Activated CD4-positive, alpha-beta T cell treated with anti-CD3 and anti-CD28 coated beads for 36 hours (primary cell): ENCODE data around the gene NWD2. TPM values are rescaled to one million over a fixed set of nuclear protein-coding genes. Genes with fewer than 3 reads are reported as not detected.

Experiments used
- ATAC-seq: fragments of 200-7000 bp; cut with Tn5 transposase; one replicate; pipeline ENCODE4 v1.10.0; 2021; ENCODE audit warnings: mild to moderate bottlenecking, moderate library complexity
- CTCF ChIA-PET: fragments of 350-600 bp; sonication (Branson Sonifier 250); formaldehyde crosslinking; loops from one replicate; lab custom pipeline; 2021; ENCODE audit warnings: antibody characterized with exemption; lab: Charles Lee
- POLR2A ChIA-PET: fragments of 350-600 bp; sonication (Branson Sonifier 250); formaldehyde crosslinking; loops from one replicate; lab custom pipeline; 2021; ENCODE audit warnings: antibody characterized with exemption, inconsistent platforms; lab: Charles Lee
- DNase-seq: peaks from one replicate; pipeline ENCODE4 v3.0.0-alpha.2; 2020
- H3K27ac Mint-ChIP-seq: one replicate; pipeline ENCODE4 v1.8.0; 2021; ENCODE audit warnings: mixed read lengths
- H3K27me3 Mint-ChIP-seq: one replicate; pipeline ENCODE4 v1.8.0; 2021; ENCODE audit warnings: mixed read lengths
- H3K36me3 Mint-ChIP-seq: one replicate; pipeline ENCODE4 v1.8.0; 2021; ENCODE audit warnings: low read depth, mixed read lengths
- H3K4me1 Mint-ChIP-seq: one replicate; pipeline ENCODE4 v1.8.0; 2021; ENCODE audit warnings: mixed read lengths
- H3K4me3 Mint-ChIP-seq: one replicate; pipeline ENCODE4 v1.8.0; 2021; ENCODE audit warnings: mild to moderate bottlenecking, moderate library complexity, mixed read lengths
- H3K9me3 Mint-ChIP-seq: one replicate; pipeline ENCODE4 v1.8.0; 2021; ENCODE audit warnings: low read depth, mixed read lengths
- intact Hi-C, 2 experiments: fragments of 100-400 bp; cut with DNase I in 1 of 2; cut with micrococcal nuclease in 1 of 2; formaldehyde crosslinking; loops; one replicate each; pipeline versions ENCODE4 v1.14.2 to v1.15.1; 2022 to 2024; cut with DNase I, micrococcal nuclease
- total RNA-seq, 2 experiments: library from RNA; stranded (reverse); gene quantifications; one replicate each; pipeline ENCODE4 v1.2.3, GENCODE V29; 2021

The NWD2 gene
- total RNA-seq, 2 experiments from 2014 or later = not detected

DNA sequence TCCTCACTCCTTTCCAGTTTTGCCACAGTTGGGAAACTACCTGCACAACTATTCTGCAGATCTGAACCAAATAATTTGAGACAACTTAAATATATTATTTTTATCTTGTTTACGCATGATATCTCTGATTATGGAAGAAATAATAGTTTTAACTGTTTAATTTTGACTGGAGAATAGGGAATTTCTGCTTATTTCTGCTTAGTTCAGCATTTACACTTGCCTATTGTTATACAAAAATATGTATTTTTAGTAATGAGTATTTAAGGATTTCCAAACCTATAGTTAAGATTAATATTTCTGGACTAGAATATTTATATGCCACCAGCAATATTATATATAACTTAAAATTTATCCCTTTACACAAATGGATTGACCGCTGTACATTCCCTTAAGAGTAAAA, 125.5 kb downstream of the NWD2 start:
- H3K9me3 Mint-ChIP-seq = no peaks in the 10 kb centered on the region
- intact Hi-C loops = no loop called here
- ATAC-seq (no peak), DNase-seq (no peak)
- H3K36me3 Mint-ChIP-seq = no peaks in the 10 kb centered on the region
- H3K4me1 Mint-ChIP-seq = no peaks in the 10 kb centered on the region
- ChIA-PET POLR2A (no interaction called here), CTCF (interaction anchor here (0.7 kb wide), 1 partner anchor 197 kb away, joined by 3 read pairs; no protein-coding TSS in a partner anchor)
- no peak overlapping the region for H3K27ac Mint-ChIP-seq
- H3K27me3 Mint-ChIP-seq = peaks cover 11% of the 10 kb centered on the region
- no peak overlapping the region for H3K4me3 Mint-ChIP-seq

DNA sequence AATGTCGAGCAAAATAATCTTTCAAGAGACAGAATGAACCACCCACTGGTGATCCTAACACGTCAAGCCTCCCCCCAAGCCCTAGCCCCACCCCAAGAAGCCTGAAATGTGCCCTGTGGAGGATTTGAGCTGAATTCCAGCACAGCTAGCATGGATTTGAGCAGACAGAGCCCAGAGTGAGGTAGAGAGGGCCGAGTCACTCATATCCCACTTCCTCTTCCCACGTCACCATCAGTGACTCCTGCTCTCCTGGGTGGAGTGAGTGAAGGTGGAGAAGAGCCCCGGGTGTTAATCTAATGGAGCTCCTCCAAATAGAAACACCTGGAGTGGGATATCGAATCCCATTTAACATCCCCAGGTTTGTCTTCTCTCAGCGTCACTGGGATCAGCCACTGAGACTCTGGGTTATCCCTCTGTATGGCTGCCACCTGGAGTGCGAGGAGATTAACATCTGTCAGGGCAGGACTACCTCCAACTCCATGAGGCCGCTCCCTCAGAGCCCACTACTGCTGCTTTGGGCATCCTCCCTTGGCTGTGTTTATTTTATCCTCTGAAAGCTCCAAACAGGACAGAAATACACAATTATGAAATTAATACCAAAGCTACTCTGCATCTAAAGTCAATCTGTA, 136.6 kb downstream of the NWD2 start:
- H3K4me1 Mint-ChIP-seq = no peaks in the 10 kb centered on the region
- POLR2A ChIA-PET = no interaction called here
- peaks cover 9% of the 10 kb centered on the region for H3K27me3 Mint-ChIP-seq
- no peak for DNase-seq
- H3K36me3 Mint-ChIP-seq = no peaks in the 10 kb centered on the region
- no peak overlapping the region for H3K27ac Mint-ChIP-seq
- no peak overlapping the region for H3K4me3 Mint-ChIP-seq
- no peaks in the 10 kb centered on the region for H3K9me3 Mint-ChIP-seq
- intact Hi-C loops = loop anchor here (10.0 kb wide), 2 partner anchors 316 to 1026 kb away; no protein-coding TSS in a partner anchor
- CTCF ChIA-PET = interaction anchor here (0.6 to 1.3 kb wide), 6 partner anchors 13 to 598 kb away, joined by 3 to 5 read pairs (median 4); no protein-coding TSS in a partner anchor
- ATAC-seq = no peak

DNA sequence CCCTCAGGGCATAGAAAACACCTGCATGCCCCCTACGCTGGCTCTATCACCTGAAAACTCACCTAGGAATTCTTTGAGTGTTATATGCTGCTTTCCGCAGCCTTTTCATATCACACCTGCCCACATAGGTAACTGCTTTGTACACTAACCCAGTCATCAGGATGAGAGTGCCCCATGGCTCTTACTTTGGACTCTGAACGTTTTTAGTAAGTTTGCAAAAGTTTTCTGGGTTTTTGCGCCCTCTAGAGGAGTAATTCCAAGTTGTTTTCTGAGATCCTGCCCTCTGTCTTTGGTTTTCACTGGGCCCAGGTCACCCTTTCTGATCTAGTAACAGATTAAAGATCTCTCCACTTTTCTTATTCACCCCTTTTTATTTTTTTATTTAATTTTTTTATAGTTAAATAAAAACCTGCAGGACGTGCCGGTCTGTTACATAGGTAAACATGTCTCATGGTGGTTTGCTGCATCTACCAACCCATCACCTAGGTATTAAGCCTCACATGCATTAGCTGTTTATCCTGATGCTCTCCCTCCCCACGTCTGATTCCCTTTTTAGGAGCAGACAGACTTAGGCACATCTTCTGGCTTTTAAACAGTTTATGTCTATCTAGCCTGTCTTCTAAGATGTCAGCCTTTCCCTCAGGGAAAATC, 139.2 kb downstream of the NWD2 start:
- ATAC-seq (no peak), DNase-seq (peak; percentile 16)
- Mint-ChIP-seq H3K27ac (no peak overlapping the region), H3K27me3 (peaks cover 5% of the 10 kb centered on the region), H3K4me1 (no peaks in the 10 kb centered on the region), H3K36me3 (no peaks in the 10 kb centered on the region), H3K4me3 (no peak overlapping the region), H3K9me3 (no peaks in the 10 kb centered on the region)
- CTCF ChIA-PET = interaction anchor here (0.7 to 1.5 kb wide), 3 partner anchors 17 to 91 kb away, joined by 3 to 4 read pairs (median 3); no protein-coding TSS in a partner anchor
- POLR2A ChIA-PET = no interaction called here
- intact Hi-C loops = loop anchor here (10.0 kb wide), 2 partner anchors 319 to 1029 kb away; no protein-coding TSS in a partner anchor

DNA sequence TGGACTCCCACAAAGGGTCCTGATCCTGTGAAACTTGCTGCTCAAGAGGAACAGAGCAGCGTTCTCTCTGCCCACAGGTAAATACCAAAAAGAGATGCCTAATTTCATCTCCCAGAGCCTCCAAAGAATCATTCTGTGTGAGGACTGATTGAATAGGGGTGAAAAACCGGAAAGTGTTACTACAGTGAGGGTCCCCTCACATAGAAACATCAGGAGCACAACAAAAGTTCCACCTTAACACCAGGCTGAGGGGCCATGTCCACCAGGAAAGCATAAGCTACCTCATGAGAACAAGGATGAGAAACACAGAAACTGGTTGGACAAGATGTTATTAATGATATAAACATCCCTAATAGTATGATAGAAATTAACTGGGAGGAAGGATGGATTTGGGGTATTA, 140.9 kb downstream of the NWD2 start:
- POLR2A ChIA-PET = no interaction called here
- peaks cover 3% of the 10 kb centered on the region for H3K27me3 Mint-ChIP-seq
- intact Hi-C loops = loop anchor here (10.0 kb wide), 2 partner anchors 321 to 1031 kb away; no protein-coding TSS in a partner anchor
- H3K4me1 Mint-ChIP-seq = no peaks in the 10 kb centered on the region
- ATAC-seq (no peak), DNase-seq (no peak)
- H3K36me3 Mint-ChIP-seq = no peaks in the 10 kb centered on the region
- no peak overlapping the region for H3K4me3 Mint-ChIP-seq
- no peaks in the 10 kb centered on the region for H3K9me3 Mint-ChIP-seq
- CTCF ChIA-PET = interaction anchor here (0.6 to 1.4 kb wide), 3 partner anchors 50 to 983 kb away, joined by 3 to 4 read pairs (median 4); no protein-coding TSS in a partner anchor
- H3K27ac Mint-ChIP-seq = no peak overlapping the region

DNA sequence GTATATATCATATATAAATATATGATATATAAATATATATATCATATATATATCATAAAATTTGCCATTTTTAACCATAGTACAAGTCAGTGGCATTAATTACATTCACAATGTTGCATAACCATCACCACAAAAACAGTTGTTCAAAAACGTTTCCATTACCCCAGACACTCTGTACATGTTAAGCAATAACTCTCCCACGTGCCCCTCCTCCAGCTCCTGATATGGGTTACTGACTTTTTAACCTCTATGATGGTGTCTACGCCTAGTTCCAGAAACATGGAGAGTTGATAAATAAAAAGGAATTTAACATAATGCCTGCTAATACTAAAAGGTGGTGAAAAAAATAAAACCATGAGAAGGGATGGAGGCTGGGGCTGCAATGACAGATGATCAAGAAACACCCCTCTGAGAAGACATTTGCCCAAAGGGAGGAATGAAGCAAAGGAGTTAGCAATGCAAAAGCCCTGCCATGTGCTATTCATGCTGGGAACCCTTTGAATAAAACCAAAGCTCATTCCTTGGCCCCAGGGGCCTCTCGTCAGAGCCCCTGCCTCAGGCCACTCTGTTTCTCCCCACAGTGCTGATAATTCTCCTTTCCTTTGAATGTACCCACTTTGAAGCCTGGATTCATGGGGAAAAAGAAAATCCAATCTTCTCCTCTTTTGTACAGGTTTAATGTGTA, 144.3 kb downstream of the NWD2 start:
- ATAC-seq = no peak
- no peaks in the 10 kb centered on the region for H3K36me3 Mint-ChIP-seq
- H3K4me3 Mint-ChIP-seq = no peak overlapping the region
- intact Hi-C loops = loop anchor here (10.0 kb wide), 2 partner anchors 324 to 1034 kb away; no protein-coding TSS in a partner anchor
- POLR2A ChIA-PET = no interaction called here
- no peak overlapping the region for H3K27ac Mint-ChIP-seq
- no peaks in the 10 kb centered on the region for H3K9me3 Mint-ChIP-seq
- no peak for DNase-seq
- CTCF ChIA-PET = interaction anchor here (0.7 to 1.8 kb wide), 8 partner anchors 8 to 979 kb away, joined by 3 to 9 read pairs (median 4); no protein-coding TSS in a partner anchor
- peaks cover 5% of the 10 kb centered on the region for H3K27me3 Mint-ChIP-seq
- H3K4me1 Mint-ChIP-seq = no peaks in the 10 kb centered on the region

DNA sequence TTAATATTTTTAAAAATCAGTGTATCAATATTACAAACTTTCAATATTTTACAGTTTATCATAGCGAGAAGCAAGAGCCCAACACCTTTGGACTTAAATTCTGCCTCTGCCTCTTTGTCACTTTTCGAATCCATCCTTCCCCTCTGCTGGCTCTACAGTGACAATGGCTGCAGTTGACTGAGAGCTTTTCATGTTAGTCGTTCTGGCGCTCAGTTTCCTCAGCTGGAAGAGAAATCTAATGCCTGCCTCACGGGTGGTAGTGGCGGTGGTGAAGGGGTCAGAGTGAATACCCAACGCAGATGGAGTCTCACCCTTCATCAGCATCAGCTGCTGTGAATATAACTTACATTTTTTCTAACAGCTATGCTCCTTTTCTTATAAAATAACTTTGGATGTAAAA, 144.8 kb downstream of the NWD2 start:
- intact Hi-C loops = loop anchor here (10.0 kb wide), 2 partner anchors 325 to 1035 kb away; no protein-coding TSS in a partner anchor
- Mint-ChIP-seq H3K9me3 (no peaks in the 10 kb centered on the region), H3K27ac (no peak overlapping the region), H3K36me3 (no peaks in the 10 kb centered on the region), H3K27me3 (peaks cover 5% of the 10 kb centered on the region), H3K4me1 (no peaks in the 10 kb centered on the region), H3K4me3 (no peak overlapping the region)
- POLR2A ChIA-PET = no interaction called here
- CTCF ChIA-PET = interaction anchor here (0.8 to 1.8 kb wide), 6 partner anchors 10 to 980 kb away, joined by 3 to 9 read pairs (median 4); no protein-coding TSS in a partner anchor
- DNase-seq (no peak), ATAC-seq (no peak)

DNA sequence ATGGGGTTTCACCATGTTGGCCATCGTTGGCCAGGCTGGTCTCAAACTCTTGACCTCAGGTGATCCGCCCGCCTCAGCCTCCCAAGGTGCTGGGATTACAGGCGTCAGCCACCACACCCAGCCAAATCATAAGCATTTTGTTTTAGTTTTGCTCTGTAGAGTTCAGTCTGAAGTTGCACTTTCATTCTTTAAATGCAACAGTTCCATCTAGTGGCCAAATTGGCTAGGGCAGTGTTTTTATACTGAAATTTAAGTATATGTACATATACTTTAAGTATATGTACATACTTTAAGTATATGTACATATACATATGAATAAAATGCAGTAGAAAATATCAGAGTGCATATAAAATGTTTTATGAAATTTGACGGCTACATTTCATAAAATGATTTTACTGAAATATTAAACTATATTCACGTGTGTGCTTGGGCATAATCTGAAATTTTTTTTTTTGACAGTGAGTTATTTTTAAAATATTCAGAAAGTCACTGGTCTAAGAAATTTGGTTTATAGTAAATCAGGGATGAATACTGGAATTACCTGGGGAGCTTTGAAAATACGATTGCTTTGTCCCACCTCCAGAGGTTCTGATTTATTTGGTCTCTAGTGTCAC, 145.5 kb downstream of the NWD2 start:
- Mint-ChIP-seq H3K4me3 (no peak overlapping the region), H3K9me3 (no peaks in the 10 kb centered on the region), H3K27me3 (peaks cover 7% of the 10 kb centered on the region), H3K36me3 (no peaks in the 10 kb centered on the region), H3K4me1 (no peaks in the 10 kb centered on the region), H3K27ac (no peak overlapping the region)
- peak; percentile 34 for DNase-seq
- intact Hi-C loops = loop anchor here (2.0 to 10.0 kb wide), 4 partner anchors 325 to 1039 kb away; no protein-coding TSS in a partner anchor
- peak; percentile 58 for ATAC-seq
- POLR2A ChIA-PET = no interaction called here
- CTCF ChIA-PET = interaction anchor here (0.6 to 1.8 kb wide), 7 partner anchors 9 to 981 kb away, joined by 3 to 9 read pairs (median 4); no protein-coding TSS in a partner anchor

DNA sequence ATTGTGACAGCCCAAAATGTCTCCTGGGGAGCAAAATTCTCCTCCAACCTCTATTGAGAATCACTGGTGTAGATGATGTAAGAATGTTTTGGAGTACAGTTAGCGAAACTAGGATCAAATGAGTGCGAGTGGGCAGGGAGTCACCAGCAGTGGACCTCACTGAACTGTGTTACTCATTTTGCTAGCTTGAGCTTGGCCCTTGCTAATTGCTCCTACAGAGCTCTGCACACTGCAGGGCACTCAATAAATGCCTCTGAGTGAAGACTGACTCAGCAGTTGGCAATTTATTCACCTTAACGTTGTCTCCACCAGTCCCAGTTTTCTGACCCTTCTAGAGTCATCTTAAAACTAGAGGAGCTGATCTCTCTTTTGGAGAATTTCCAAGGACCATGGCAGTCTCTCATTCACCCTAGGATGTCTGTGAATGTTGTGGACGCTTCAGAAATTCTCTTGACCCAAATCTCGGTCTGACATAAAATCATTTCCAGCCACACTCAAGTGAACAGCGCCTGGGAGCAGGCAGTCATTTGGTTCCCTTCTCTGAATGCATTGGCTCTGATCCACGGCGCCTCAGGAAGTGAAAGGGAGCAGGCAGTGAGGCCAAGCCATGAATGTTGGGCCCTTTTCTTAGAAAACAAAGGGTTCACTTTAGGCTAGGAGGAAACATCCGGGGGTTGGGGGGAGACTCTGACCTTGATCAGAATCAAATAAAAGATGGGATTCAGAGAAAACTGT, 148.1 kb downstream of the NWD2 start:
- intact Hi-C loops = loop anchor here in 1 of 2 experiments (10.0 kb wide), 1 partner anchor 328 kb away; no protein-coding TSS in a partner anchor
- H3K4me3 Mint-ChIP-seq = no peak overlapping the region
- CTCF ChIA-PET = no interaction called here
- ATAC-seq (no peak), DNase-seq (no peak)
- H3K4me1 Mint-ChIP-seq = no peaks in the 10 kb centered on the region
- POLR2A ChIA-PET = no interaction called here
- no peaks in the 10 kb centered on the region for H3K36me3 Mint-ChIP-seq
- no peaks in the 10 kb centered on the region for H3K9me3 Mint-ChIP-seq
- no peak overlapping the region for H3K27ac Mint-ChIP-seq
- peaks cover 6% of the 10 kb centered on the region for H3K27me3 Mint-ChIP-seq

DNA sequence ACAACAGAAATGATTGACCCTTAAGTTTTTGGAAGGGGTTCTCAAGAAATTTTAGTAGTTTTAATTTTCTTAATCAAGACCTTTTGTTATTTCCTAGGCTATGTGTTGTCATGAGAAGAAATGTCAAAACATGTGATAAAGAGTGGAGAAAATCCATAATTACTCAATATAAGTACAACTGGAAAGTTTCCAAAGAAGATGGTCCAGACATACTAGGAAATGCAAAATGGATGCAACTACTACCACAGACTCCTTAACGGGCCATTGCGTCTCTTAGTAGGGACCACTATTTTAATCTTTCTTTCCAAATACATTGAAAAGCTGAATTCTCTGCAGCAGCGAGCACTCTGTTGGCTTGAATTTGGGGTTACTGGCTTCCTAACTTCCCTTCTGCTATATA, 148.8 kb downstream of the NWD2 start:
- H3K27ac Mint-ChIP-seq = no peak overlapping the region
- intact Hi-C loops = loop anchor here in 1 of 2 experiments (10.0 kb wide), 1 partner anchor 329 kb away; no protein-coding TSS in a partner anchor
- POLR2A ChIA-PET = no interaction called here
- peaks cover 8% of the 10 kb centered on the region for H3K27me3 Mint-ChIP-seq
- ATAC-seq (no peak), DNase-seq (no peak)
- no peaks in the 10 kb centered on the region for H3K9me3 Mint-ChIP-seq
- H3K36me3 Mint-ChIP-seq = no peaks in the 10 kb centered on the region
- no peaks in the 10 kb centered on the region for H3K4me1 Mint-ChIP-seq
- H3K4me3 Mint-ChIP-seq = no peak overlapping the region
- CTCF ChIA-PET = no interaction called here

DNA sequence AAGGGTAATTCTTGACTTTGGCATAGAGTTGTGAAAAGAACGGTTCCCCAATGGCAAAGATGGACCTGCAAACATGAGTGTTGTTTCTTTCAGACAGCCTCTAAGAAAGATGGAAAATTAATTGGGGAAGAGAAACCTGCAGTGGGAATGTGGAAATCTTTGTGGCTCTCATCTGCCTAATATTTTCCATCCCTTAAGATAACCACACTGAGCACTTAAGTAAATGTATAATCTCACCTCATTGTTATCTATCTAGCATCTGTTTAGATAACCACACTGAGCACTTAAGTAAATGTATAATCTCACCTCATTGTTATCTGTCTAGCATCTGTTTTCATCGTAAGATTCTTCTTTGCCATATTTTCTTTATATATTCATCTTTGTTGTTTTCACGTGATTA, 149.3 kb downstream of the NWD2 start:
- Mint-ChIP-seq H3K27me3 (peaks cover 8% of the 10 kb centered on the region), H3K4me1 (no peaks in the 10 kb centered on the region), H3K9me3 (no peaks in the 10 kb centered on the region), H3K27ac (no peak overlapping the region), H3K4me3 (no peak overlapping the region), H3K36me3 (no peaks in the 10 kb centered on the region)
- ChIA-PET POLR2A (no interaction called here), CTCF (no interaction called here)
- intact Hi-C loops = loop anchor here in 1 of 2 experiments (10.0 kb wide), 1 partner anchor 329 kb away; no protein-coding TSS in a partner anchor
- DNase-seq (no peak), ATAC-seq (no peak)
